HepG2 (cell line): ENCODE measurements around the gene SDR39U1. TPM values are rescaled to one million over a fixed set of nuclear protein-coding genes. Genes with fewer than 3 reads are reported as not detected.

Source experiments
- LCORL ChIP-seq, 2 experiments: fragments of 450-650 bp in 1 of 2; sonication (generic) in 1 of 2; formaldehyde crosslinking in 1 of 2; IDR thresholded peaks; 2 replicates each; pipeline versions ENCODE4 v1.5.0 to v1.6.1; 2017 to 2020; ENCODE audit warnings: antibody characterized with exemption in 1 of 2, missing genetic modification reagents in 1 of 2
- ONECUT2 ChIP-seq: sonication (generic); formaldehyde crosslinking; IDR thresholded peaks from 2 replicates; pipeline ENCODE4 v1.4.0; 2020; ENCODE audit warnings: missing genetic modification reagents
- PTBP1 ChIP-seq: fragments of 200-400 bp; formaldehyde crosslinking; IDR thresholded peaks from 2 replicates; pipeline ENCODE4 v1.6.1; 2018; ENCODE audit warnings: low read length, low read depth; ENCODE audit not compliant: poor library complexity, severe bottlenecking
- ZNF652 ChIP-seq: IDR thresholded peaks from 2 replicates; pipeline ENCODE4 v1.6.1; 2016; ENCODE audit warnings: low read depth, borderline replicate concordance
- ZNF710 ChIP-seq: sonication (generic); formaldehyde crosslinking; IDR thresholded peaks from 2 replicates; pipeline ENCODE4 v1.5.0; 2020; ENCODE audit warnings: mild to moderate bottlenecking, missing genetic modification reagents, borderline replicate concordance
- ZNF737 ChIP-seq: sonication (generic); formaldehyde crosslinking; IDR thresholded peaks from 2 replicates; pipeline ENCODE4 v1.5.0; 2020; ENCODE audit warnings: missing genetic modification reagents, mild to moderate bottlenecking, borderline replicate concordance
- polyA plus RNA-seq, 8 experiments: library from polyadenylated mRNA; depleted of rRNA in 3 of 8; stranded (reverse) in 7 of 8; unstranded in 1 of 8; fragments of >200 nt; fragmentation: Illumina TruSeq in 4 of 8; extraction: Trizol in 4 of 8; gene quantifications; 2 replicates each; pipeline versions ENCODE4 v1.2.1 to v1.2.3, GENCODE V29; 2011 to 2016; ENCODE audit warnings: low read depth in 4 of 8, missing spikeins in 1 of 8, mixed read lengths in 1 of 8; ENCODE audit not compliant: insufficient read depth in 1 of 8
- total RNA-seq, 5 experiments: library from RNA; depleted of rRNA; stranded (reverse); fragments of >200 nt; fragmentation: Illumina TruSeq; extraction: Trizol; gene quantifications; 2 replicates each; pipeline ENCODE4 v1.2.3, GENCODE V29; 2016; ENCODE audit warnings: low read depth in 1 of 5
- TF ChIP-seq, protein P1 (sequence below): sonication (generic); formaldehyde crosslinking; IDR thresholded peaks from one replicate; pipeline ENCODE4 v1.5.1; 2020; ENCODE audit warnings: mild to moderate bottlenecking, missing genetic modification reagents; ENCODE audit errors: not compliant biosample characterization
- TF ChIP-seq, protein P2 (sequence below): sonication (generic); formaldehyde crosslinking; IDR thresholded peaks from 2 replicates; pipeline ENCODE4 v1.5.0; 2020; ENCODE audit warnings: missing genetic modification reagents
- TF ChIP-seq, protein P3 (sequence below): sonication (generic); formaldehyde crosslinking; IDR thresholded peaks from 2 replicates; pipeline ENCODE4 v1.4.0; 2020; ENCODE audit warnings: missing genetic modification reagents, borderline replicate concordance
- TF ChIP-seq, protein P4 (sequence below): sonication (generic); formaldehyde crosslinking; IDR thresholded peaks from 2 replicates; pipeline ENCODE4 v1.4.0; 2020; ENCODE audit warnings: low read depth, mild to moderate bottlenecking, missing genetic modification reagents

Gene SDR39U1
- total and polyA plus RNA-seq, 2 of the 13 experiments (the other 11 are each of a cell fraction or from before 2014, with no cell fraction given), result 34.4 to 129 TPM

DNA sequence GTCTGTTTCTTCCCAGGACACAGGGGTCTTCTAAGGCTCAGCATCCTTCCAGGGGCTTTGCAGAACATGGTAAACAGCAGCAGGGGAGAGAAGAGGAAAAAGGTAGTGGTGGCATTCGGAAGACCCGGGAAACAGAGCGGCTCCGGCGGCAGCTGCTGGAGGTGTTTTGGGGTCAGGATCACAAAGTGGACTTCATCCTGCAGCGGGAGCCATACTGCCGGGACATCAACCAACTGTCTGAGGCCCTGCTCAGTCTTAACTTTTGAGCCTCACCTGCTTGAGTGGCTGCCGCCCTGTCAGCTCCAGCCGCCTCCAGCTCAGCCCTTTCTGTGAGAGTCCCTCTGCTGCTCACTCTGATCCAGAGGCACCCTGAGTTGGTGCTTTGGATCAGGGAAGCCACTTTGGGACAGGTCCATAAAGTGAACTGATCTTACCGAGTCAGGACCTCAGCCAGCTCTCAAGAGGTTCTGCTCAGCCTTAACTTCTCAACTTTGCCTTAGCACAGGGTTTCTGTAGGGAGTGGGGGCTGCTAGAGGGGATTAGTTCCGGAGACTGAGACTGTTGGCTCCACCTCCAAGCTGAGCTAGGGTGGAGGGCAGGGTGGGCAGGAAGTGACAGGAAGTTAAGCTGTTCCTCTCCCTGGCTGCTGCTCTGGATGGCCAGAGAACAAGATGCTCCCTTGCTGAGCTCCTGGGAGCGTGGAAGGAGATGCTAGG, 5.4 kb downstream of the SDR39U1 start (continued):
- TF ChIP-seq, protein P1, sequence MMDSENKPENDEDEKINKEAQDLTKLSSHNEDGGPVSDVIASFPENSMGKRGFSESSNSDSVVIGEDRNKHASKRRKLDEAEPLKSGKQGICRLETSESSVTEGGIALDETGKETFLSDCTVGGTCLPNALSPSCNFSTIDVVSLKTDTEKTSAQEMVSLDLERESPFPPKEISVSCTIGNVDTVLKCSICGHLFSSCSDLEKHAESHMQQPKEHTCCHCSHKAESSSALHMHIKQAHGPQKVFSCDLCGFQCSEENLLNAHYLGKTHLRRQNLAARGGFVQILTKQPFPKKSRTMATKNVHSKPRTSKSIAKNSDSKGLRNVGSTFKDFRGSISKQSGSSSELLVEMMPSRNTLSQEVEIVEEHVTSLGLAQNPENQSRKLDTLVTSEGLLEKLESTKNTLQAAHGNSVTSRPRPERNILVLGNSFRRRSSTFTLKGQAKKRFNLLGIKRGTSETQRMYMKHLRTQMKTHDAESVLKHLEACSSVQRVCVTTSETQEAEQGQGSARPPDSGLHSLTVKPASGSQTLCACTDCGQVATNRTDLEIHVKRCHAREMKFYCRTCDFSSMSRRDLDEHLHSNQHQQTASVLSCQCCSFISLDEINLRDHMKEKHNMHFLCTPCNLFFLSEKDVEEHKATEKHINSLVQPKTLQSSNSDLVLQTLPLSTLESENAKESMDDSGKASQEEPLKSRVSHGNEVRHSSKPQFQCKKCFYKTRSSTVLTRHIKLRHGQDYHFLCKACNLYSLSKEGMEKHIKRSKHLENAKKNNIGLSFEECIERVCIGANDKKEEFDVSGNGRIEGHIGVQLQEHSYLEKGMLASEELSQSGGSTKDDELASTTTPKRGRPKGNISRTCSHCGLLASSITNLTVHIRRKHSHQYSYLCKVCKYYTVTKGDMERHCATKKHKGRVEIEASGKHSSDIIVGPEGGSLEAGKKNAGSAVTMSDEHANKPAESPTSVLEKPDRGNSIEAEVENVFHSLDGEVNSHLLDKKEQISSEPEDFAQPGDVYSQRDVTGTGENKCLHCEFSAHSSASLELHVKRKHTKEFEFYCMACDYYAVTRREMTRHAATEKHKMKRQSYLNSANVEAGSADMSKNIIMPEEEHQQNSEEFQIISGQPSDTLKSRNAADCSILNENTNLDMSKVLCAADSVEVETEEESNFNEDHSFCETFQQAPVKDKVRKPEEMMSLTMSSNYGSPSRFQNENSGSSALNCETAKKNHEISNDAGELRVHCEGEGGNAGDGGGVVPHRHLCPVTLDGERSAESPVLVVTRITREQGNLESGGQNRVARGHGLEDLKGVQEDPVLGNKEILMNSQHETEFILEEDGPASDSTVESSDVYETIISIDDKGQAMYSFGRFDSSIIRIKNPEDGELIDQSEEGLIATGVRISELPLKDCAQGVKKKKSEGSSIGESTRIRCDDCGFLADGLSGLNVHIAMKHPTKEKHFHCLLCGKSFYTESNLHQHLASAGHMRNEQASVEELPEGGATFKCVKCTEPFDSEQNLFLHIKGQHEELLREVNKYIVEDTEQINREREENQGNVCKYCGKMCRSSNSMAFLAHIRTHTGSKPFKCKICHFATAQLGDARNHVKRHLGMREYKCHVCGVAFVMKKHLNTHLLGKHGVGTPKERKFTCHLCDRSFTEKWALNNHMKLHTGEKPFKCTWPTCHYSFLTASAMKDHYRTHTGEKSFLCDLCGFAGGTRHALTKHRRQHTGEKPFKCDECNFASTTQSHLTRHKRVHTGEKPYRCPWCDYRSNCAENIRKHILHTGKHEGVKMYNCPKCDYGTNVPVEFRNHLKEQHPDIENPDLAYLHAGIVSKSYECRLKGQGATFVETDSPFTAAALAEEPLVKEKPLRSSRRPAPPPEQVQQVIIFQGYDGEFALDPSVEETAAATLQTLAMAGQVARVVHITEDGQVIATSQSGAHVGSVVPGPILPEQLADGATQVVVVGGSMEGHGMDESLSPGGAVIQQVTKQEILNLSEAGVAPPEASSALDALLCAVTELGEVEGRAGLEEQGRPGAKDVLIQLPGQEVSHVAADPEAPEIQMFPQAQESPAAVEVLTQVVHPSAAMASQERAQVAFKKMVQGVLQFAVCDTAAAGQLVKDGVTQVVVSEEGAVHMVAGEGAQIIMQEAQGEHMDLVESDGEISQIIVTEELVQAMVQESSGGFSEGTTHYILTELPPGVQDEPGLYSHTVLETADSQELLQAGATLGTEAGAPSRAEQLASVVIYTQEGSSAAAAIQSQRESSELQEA (CRISPR knock-in tag), result peak; percentile 73
- TF ChIP-seq LCORL (IDR thresholded peaks at IDR 0.05) (no peak), LCORL (CRISPR knock-in tag; IDR thresholded peaks at IDR 0.05) (no peak), ZNF652 (CRISPR knock-in tag) (no peak), PTBP1 (peak; percentile 58), ZNF737 (CRISPR knock-in tag) (0 out of 2 replicates have a peak, but pooled peaks have one; percentile 41), ONECUT2 (no peak), ZNF710 (CRISPR knock-in tag) (no peak)
- TF ChIP-seq, protein P2, sequence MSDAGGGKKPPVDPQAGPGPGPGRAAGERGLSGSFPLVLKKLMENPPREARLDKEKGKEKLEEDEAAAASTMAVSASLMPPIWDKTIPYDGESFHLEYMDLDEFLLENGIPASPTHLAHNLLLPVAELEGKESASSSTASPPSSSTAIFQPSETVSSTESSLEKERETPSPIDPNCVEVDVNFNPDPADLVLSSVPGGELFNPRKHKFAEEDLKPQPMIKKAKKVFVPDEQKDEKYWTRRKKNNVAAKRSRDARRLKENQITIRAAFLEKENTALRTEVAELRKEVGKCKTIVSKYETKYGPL (CRISPR knock-in tag), result no peak
- TF ChIP-seq, protein P3, sequence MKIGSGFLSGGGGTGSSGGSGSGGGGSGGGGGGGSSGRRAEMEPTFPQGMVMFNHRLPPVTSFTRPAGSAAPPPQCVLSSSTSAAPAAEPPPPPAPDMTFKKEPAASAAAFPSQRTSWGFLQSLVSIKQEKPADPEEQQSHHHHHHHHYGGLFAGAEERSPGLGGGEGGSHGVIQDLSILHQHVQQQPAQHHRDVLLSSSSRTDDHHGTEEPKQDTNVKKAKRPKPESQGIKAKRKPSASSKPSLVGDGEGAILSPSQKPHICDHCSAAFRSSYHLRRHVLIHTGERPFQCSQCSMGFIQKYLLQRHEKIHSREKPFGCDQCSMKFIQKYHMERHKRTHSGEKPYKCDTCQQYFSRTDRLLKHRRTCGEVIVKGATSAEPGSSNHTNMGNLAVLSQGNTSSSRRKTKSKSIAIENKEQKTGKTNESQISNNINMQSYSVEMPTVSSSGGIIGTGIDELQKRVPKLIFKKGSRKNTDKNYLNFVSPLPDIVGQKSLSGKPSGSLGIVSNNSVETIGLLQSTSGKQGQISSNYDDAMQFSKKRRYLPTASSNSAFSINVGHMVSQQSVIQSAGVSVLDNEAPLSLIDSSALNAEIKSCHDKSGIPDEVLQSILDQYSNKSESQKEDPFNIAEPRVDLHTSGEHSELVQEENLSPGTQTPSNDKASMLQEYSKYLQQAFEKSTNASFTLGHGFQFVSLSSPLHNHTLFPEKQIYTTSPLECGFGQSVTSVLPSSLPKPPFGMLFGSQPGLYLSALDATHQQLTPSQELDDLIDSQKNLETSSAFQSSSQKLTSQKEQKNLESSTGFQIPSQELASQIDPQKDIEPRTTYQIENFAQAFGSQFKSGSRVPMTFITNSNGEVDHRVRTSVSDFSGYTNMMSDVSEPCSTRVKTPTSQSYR (CRISPR knock-in tag), result no peak
- TF ChIP-seq, protein P4, sequence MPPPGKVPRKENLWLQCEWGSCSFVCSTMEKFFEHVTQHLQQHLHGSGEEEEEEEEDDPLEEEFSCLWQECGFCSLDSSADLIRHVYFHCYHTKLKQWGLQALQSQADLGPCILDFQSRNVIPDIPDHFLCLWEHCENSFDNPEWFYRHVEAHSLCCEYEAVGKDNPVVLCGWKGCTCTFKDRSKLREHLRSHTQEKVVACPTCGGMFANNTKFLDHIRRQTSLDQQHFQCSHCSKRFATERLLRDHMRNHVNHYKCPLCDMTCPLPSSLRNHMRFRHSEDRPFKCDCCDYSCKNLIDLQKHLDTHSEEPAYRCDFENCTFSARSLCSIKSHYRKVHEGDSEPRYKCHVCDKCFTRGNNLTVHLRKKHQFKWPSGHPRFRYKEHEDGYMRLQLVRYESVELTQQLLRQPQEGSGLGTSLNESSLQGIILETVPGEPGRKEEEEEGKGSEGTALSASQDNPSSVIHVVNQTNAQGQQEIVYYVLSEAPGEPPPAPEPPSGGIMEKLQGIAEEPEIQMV (CRISPR knock-in tag), result peak; percentile 34; the same call in 1 of the 2 replicates
